Liver (tissue), 9 donors: Measurements from ENCODE around the gene CMIP. TPM values are rescaled to one million over a fixed set of nuclear protein-coding genes. Genes with fewer than 3 reads are reported as not detected.

ENCODE experiments used
- DNase-seq: peaks from one replicate; pipeline ENCODE4 v3.0.0-alpha.2; 2017; ENCODE audit warnings: low spot score
- H3K27ac ChIP-seq, 2 donors: one replicate each; pipeline ENCODE4 v1.7.0; 2013; ENCODE audit warnings: inconsistent platforms in 2 of 2, low read length in 2 of 2, control low read depth in 1 of 2, low read depth in 1 of 2, mild to moderate bottlenecking in 1 of 2
- H3K27me3 ChIP-seq, 4 donors: one replicate each; pipeline versions ENCODE4 v1.6.1 to v1.7.0; 2013; ENCODE audit warnings: low read length in 3 of 4, inconsistent platforms in 1 of 4, mild to moderate bottlenecking in 1 of 4, moderate library complexity in 1 of 4; ENCODE audit not compliant: control insufficient read depth in 4 of 4, insufficient read depth in 4 of 4
- H3K36me3 ChIP-seq, 4 donors: one replicate each; pipeline versions ENCODE4 v1.6.1 to v1.7.0; 2013; ENCODE audit warnings: low read length in 3 of 4, mild to moderate bottlenecking in 3 of 4, low read depth in 1 of 4, moderate library complexity in 1 of 4; ENCODE audit not compliant: control insufficient read depth in 4 of 4, insufficient read depth in 3 of 4
- H3K4me1 ChIP-seq, 4 donors: one replicate each; pipeline versions ENCODE4 v1.6.1 to v1.7.0; 2013; ENCODE audit warnings: low read length in 3 of 4, mild to moderate bottlenecking in 3 of 4, moderate library complexity in 1 of 4; ENCODE audit not compliant: control insufficient read depth in 4 of 4, insufficient read depth in 4 of 4
- H3K4me3 ChIP-seq, 3 donors: one replicate each; pipeline versions ENCODE4 v1.6.1 to v1.7.0; 2013; ENCODE audit warnings: low read length in 3 of 3, control low read depth in 1 of 3, low read depth in 1 of 3, mild to moderate bottlenecking in 1 of 3
- H3K9ac ChIP-seq, 2 donors: one replicate each; pipeline ENCODE4 v1.7.0; 2013; ENCODE audit warnings: low read length in 2 of 2, mild to moderate bottlenecking in 2 of 2, moderate library complexity in 2 of 2, control low read depth in 1 of 2, low read depth in 1 of 2
- H3K9me3 ChIP-seq, 4 donors: one replicate each; pipeline versions ENCODE4 v1.6.1 to v1.7.0; 2013; ENCODE audit warnings: low read length in 3 of 4; ENCODE audit not compliant: control insufficient read depth in 4 of 4
- ATF3 ChIP-seq: IDR thresholded peaks from 2 replicates; pipeline ENCODE4 v1.6.1; 2016; ENCODE audit warnings: antibody characterized with exemption
- EGR1 ChIP-seq, 2 donors: IDR thresholded peaks; 2 replicates each; pipeline ENCODE4 v1.6.1; 2016 to 2018; ENCODE audit warnings: antibody characterized with exemption in 2 of 2, low read depth in 2 of 2
- FOXA1 ChIP-seq: IDR thresholded peaks from 2 replicates; pipeline ENCODE4 v1.6.1; 2016; ENCODE audit warnings: antibody characterized with exemption
- GABPA ChIP-seq, 2 donors: IDR thresholded peaks in 1 of 2; conservative IDR thresholded peaks in 1 of 2; 2 replicates each; pipeline ENCODE4 v1.6.1; 2016; ENCODE audit warnings: antibody characterized with exemption in 2 of 2, mild to moderate bottlenecking in 1 of 2, moderate library complexity in 1 of 2
- HNF4A ChIP-seq, 2 donors: conservative IDR thresholded peaks; 2 replicates each; pipeline ENCODE4 v1.6.1; 2016; ENCODE audit warnings: antibody characterized with exemption in 2 of 2, mild to moderate bottlenecking in 2 of 2
- HNF4G ChIP-seq: IDR thresholded peaks from 2 replicates; pipeline ENCODE4 v1.6.1; 2016; ENCODE audit warnings: antibody characterized with exemption
- JUND ChIP-seq, 2 donors: IDR thresholded peaks; 2 replicates each; pipeline ENCODE4 v1.6.1; 2016; ENCODE audit warnings: antibody characterized with exemption in 2 of 2
- MAX ChIP-seq: IDR thresholded peaks from 2 replicates; pipeline ENCODE4 v1.6.1; 2016; ENCODE audit warnings: antibody characterized with exemption
- NR2F2 ChIP-seq: IDR thresholded peaks from 2 replicates; pipeline ENCODE4 v1.6.1; 2016; ENCODE audit warnings: antibody characterized with exemption
- RAD21 ChIP-seq, 2 donors: IDR thresholded peaks; 2 replicates each; pipeline ENCODE4 v1.6.1; 2016; ENCODE audit warnings: antibody characterized with exemption in 2 of 2, mild to moderate bottlenecking in 2 of 2
- REST ChIP-seq: IDR thresholded peaks from 2 replicates; pipeline ENCODE4 v1.6.1; 2016; ENCODE audit warnings: antibody characterized with exemption, mild to moderate bottlenecking
- RXRA ChIP-seq, 2 donors: IDR thresholded peaks; 2 replicates each; pipeline ENCODE4 v1.6.1; 2017 to 2018; ENCODE audit warnings: antibody characterized with exemption in 2 of 2, mild to moderate bottlenecking in 1 of 2
- SP1 ChIP-seq: IDR thresholded peaks from 2 replicates; pipeline ENCODE4 v1.6.1; 2018; ENCODE audit warnings: antibody characterized with exemption, mild to moderate bottlenecking
- TAF1 ChIP-seq: conservative IDR thresholded peaks from 2 replicates; pipeline ENCODE4 v1.6.1; 2016; ENCODE audit warnings: antibody characterized with exemption, mild to moderate bottlenecking
- ZBTB33 ChIP-seq: IDR thresholded peaks from 2 replicates; pipeline ENCODE4 v1.6.1; 2016; ENCODE audit warnings: antibody characterized with exemption
- WGBS: extraction: QIAGEN DNeasy Blood & Tissue Kit; methylation state at CpG from one replicate; pipeline ENCODE4 v1.1.7; 2013; 5-methylcytosine and 5-hydroxymethylcytosine counted together
- polyA plus RNA-seq, 2 donors: library from polyadenylated mRNA; stranded (reverse) in 1 of 2; unstranded in 1 of 2; fragments of 200-250 nt in 1 of 2; fragments of >200 nt in 1 of 2; fragmentation: Nextera tagmentation in 1 of 2; extraction: Ambion mirVana in 1 of 2; gene quantifications; one replicate each; pipeline versions ENCODE4 v1.2.1 to v1.2.3, GENCODE V29; 2013 to 2015
- total RNA-seq, 2 donors: library from RNA; depleted of rRNA; stranded (reverse); fragments of >200 nt; gene quantifications; one replicate each; pipeline ENCODE4 v1.2.3, GENCODE V29; 2014
- TF ChIP-seq, protein P1 (sequence below): fragments of 150-350 bp; IDR thresholded peaks from 2 replicates; pipeline ENCODE4 v1.5.1; 2017; ENCODE audit warnings: improper control_type of control experiment, low read depth, low read length; ENCODE audit not compliant: missing input control
- donor health status: healthy.
- donor health status: healthy.
- donor health status: healthy.
- donor health status: healthy.
- donor health status: healthy.

CMIP gene
- total and polyA plus RNA-seq, 4 donors: 1.7 to 15.6 (median 10.1) TPM

- peak; percentile 69 for DNase-seq
- Histone ChIP-seq H3K27me3 (no peaks in the 10 kb centered on the region), H3K4me1 (peaks cover 25 to 71% (median 60%) of the 10 kb centered on the region in 4 donors), H3K36me3 (no peaks in the 10 kb centered on the region), H3K4me3 (no peak overlapping the region), H3K9ac (no peak overlapping the region), H3K27ac (peak overlapping the region in 1 of 2 donors; percentile 34), H3K9me3 (no peaks in the 10 kb centered on the region)
- WGBS: 66% methylated on average over 17 of the region's 17 CpGs
- TF ChIP-seq JUND (IDR thresholded peaks at IDR 0.05) (no peak), GABPA (IDR thresholded peaks at IDR 0.05 in 1 of 2, conservative IDR thresholded peaks at IDR 0.05 in 1 of 2) (no peak), ATF3 (no peak), RXRA (IDR thresholded peaks at IDR 0.05) (no peak), TAF1 (no peak), NR2F2 (no peak), REST (no peak), FOXA1 (no peak), HNF4G (no peak), RAD21 (IDR thresholded peaks at IDR 0.05) (no peak), HNF4A (conservative IDR thresholded peaks at IDR 0.05) (no peak), EGR1 (IDR thresholded peaks at IDR 0.05; ENCODE audit: low read depth in 2 of 2) (no peak), ZBTB33 (no peak), MAX (no peak)
These were observed 51.0 kb downstream of the CMIP start for GRCh38 chr16:81495321-81496234.

GRCh38 chr16:81496321-81496720, 51.7 kb downstream of the CMIP start:
- Histone ChIP-seq H3K9me3 (no peaks in the 10 kb centered on the region), H3K9ac (no peak overlapping the region), H3K27ac (no peak overlapping the region), H3K36me3 (no peaks in the 10 kb centered on the region), H3K27me3 (no peaks in the 10 kb centered on the region), H3K4me3 (no peak overlapping the region), H3K4me1 (peaks cover 24 to 66% (median 58%) of the 10 kb centered on the region in 4 donors)
- WGBS: 73% methylated on average over 7 of the region's 7 CpGs
- DNase-seq: no peak
- TF ChIP-seq ATF3 (no peak), RXRA (IDR thresholded peaks at IDR 0.05) (no peak), ZBTB33 (no peak), HNF4A (conservative IDR thresholded peaks at IDR 0.05) (no peak), REST (no peak), SP1 (no peak), EGR1 (IDR thresholded peaks at IDR 0.05; ENCODE audit: low read depth in 2 of 2) (no peak)
- TF ChIP-seq, protein P1, sequence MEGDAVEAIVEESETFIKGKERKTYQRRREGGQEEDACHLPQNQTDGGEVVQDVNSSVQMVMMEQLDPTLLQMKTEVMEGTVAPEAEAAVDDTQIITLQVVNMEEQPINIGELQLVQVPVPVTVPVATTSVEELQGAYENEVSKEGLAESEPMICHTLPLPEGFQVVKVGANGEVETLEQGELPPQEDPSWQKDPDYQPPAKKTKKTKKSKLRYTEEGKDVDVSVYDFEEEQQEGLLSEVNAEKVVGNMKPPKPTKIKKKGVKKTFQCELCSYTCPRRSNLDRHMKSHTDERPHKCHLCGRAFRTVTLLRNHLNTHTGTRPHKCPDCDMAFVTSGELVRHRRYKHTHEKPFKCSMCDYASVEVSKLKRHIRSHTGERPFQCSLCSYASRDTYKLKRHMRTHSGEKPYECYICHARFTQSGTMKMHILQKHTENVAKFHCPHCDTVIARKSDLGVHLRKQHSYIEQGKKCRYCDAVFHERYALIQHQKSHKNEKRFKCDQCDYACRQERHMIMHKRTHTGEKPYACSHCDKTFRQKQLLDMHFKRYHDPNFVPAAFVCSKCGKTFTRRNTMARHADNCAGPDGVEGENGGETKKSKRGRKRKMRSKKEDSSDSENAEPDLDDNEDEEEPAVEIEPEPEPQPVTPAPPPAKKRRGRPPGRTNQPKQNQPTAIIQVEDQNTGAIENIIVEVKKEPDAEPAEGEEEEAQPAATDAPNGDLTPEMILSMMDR: no peak
